Trophoblast cell (in vitro differentiated cells and primary cell): Measurements from ENCODE around the gene PRSS48.
"Not testable (repeated sequence)": the region's sequence is repeated elsewhere in the genome, so short reads cannot be mapped to it uniquely, and the experiment has no call there.

Experiments used
- DNase-seq, 2 donors: peaks; one replicate each; pipeline ENCODE4 v3.0.0-alpha.2; 2016
- H2AFZ ChIP-seq: 2 replicates; pipeline ENCODE4 v1.6.1; 2013; ENCODE audit warnings: low read length, moderate library complexity, mild to moderate bottlenecking; ENCODE audit not compliant: insufficient read depth, poor library complexity
- H2AK5ac ChIP-seq: 2 replicates; pipeline ENCODE4 v1.6.1; 2013; ENCODE audit warnings: mild to moderate bottlenecking, low read length
- H2BK120ac ChIP-seq: 2 replicates; pipeline ENCODE4 v1.6.1; 2013; ENCODE audit warnings: low read length, mild to moderate bottlenecking, moderate library complexity; ENCODE audit not compliant: insufficient read depth, poor library complexity
- H2BK12ac ChIP-seq: 2 replicates; pipeline ENCODE4 v1.6.1; 2013; ENCODE audit warnings: mild to moderate bottlenecking, low read length, moderate library complexity
- H2BK5ac ChIP-seq: 2 replicates; pipeline ENCODE4 v1.6.1; 2013; ENCODE audit warnings: low read length, low read depth, moderate library complexity, mild to moderate bottlenecking; ENCODE audit not compliant: poor library complexity
- H3K14ac ChIP-seq: 2 replicates; pipeline ENCODE4 v1.6.1; 2013; ENCODE audit warnings: mild to moderate bottlenecking, low read length
- H3K18ac ChIP-seq: 2 replicates; pipeline ENCODE4 v1.6.1; 2013; ENCODE audit warnings: mild to moderate bottlenecking, low read length
- H3K23ac ChIP-seq: 2 replicates; pipeline ENCODE4 v1.6.1; 2013; ENCODE audit warnings: low read length
- H3K27ac ChIP-seq: 2 replicates; pipeline ENCODE4 v1.5.1; 2013; ENCODE audit warnings: low read depth, mild to moderate bottlenecking, inconsistent platforms, low read length, moderate library complexity
- H3K27me3 ChIP-seq: 2 replicates; pipeline ENCODE4 v1.6.1; 2013; ENCODE audit warnings: inconsistent platforms, mild to moderate bottlenecking, low read length, moderate library complexity; ENCODE audit not compliant: insufficient read depth
- H3K36me3 ChIP-seq, 2 experiments: 1 replicate in 1 of 2; 2 replicates in 1 of 2; pipeline ENCODE4 v1.6.1; 2013; ENCODE audit warnings: low read length in 2 of 2, mild to moderate bottlenecking in 2 of 2, moderate library complexity in 1 of 2; ENCODE audit not compliant: insufficient read depth in 2 of 2, control insufficient read depth in 1 of 2
- H3K4ac ChIP-seq: 2 replicates; pipeline ENCODE4 v1.6.1; 2013; ENCODE audit warnings: low read depth, mild to moderate bottlenecking, low read length, moderate library complexity
- H3K4me1 ChIP-seq, 2 experiments: 1 replicate in 1 of 2; 2 replicates in 1 of 2; pipeline ENCODE4 v1.6.1; 2013; ENCODE audit warnings: low read length in 2 of 2, mild to moderate bottlenecking in 2 of 2, moderate library complexity in 1 of 2; ENCODE audit not compliant: insufficient read depth in 2 of 2, control insufficient read depth in 1 of 2
- H3K4me2 ChIP-seq: 2 replicates; pipeline ENCODE4 v1.6.1; 2013; ENCODE audit warnings: inconsistent platforms, mild to moderate bottlenecking, low read length, moderate library complexity
- H3K4me3 ChIP-seq: 2 replicates; pipeline ENCODE4 v1.5.1; 2013; ENCODE audit warnings: mild to moderate bottlenecking, low read depth, low read length, inconsistent platforms
- H3K79me1 ChIP-seq: one replicate; pipeline ENCODE4 v1.6.1; 2013; ENCODE audit warnings: low read length
- H3K79me2 ChIP-seq: 2 replicates; pipeline ENCODE4 v1.6.1; 2013; ENCODE audit warnings: low read length, mild to moderate bottlenecking; ENCODE audit not compliant: control insufficient read depth, insufficient read depth, poor library complexity
- H3K9ac ChIP-seq: 2 replicates; pipeline ENCODE4 v1.6.1; 2013; ENCODE audit warnings: mild to moderate bottlenecking, low read length
- H3K9me3 ChIP-seq: 2 replicates; pipeline ENCODE4 v1.6.1; 2013; ENCODE audit warnings: low read depth, mild to moderate bottlenecking, control low read depth, inconsistent platforms, low read length; ENCODE audit not compliant: insufficient read depth
- H4K12ac ChIP-seq: 2 replicates; pipeline ENCODE4 v1.6.1; 2013; ENCODE audit warnings: low read depth, mild to moderate bottlenecking, low read length, moderate library complexity
- H4K8ac ChIP-seq: 2 replicates; pipeline ENCODE4 v1.6.1; 2013; ENCODE audit warnings: low read depth, mild to moderate bottlenecking, low read length, moderate library complexity
- H4K91ac ChIP-seq: one replicate; pipeline ENCODE4 v1.6.1; 2013; ENCODE audit warnings: low read depth, mild to moderate bottlenecking, low read length, moderate library complexity
- WGBS: extraction: QIAGEN DNeasy Blood & Tissue Kit; methylation state at CpG from one replicate; pipeline ENCODE4 v1.1.7; 2013; ENCODE audit warnings: missing lambda C conversion rate; ENCODE audit not compliant: insufficient read length, insufficient coverage; ENCODE audit errors: extremely low coverage; 5-methylcytosine and 5-hydroxymethylcytosine counted together

The PRSS48 gene

DNA sequence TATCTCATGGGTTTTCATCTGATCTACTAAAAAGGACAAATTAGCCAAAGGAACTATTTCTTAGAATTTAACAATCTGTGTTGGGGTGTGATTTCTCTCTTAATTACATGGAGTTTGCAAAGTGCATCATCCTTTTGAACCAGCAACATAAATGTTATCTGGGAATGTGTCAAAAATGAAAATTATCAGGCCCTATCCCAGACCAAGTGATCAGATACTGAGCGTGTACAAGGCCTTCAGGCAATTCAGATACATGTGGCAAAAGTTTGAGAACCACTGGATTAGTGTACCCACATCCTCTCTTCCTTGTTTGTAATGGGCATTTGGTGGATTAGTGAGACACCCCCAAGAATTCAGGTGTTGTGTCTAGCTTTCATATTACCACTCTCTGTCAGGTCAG lies 44.6 kb downstream of the PRSS48 start:
- peak in 1 of 2 donors; percentile 38 for DNase-seq
- WGBS: no CpG with 5 or more reads among the region's 1 CpG
- H3K79me1 ChIP-seq: peaks cover 12% of the 10 kb centered on the region

DNA sequence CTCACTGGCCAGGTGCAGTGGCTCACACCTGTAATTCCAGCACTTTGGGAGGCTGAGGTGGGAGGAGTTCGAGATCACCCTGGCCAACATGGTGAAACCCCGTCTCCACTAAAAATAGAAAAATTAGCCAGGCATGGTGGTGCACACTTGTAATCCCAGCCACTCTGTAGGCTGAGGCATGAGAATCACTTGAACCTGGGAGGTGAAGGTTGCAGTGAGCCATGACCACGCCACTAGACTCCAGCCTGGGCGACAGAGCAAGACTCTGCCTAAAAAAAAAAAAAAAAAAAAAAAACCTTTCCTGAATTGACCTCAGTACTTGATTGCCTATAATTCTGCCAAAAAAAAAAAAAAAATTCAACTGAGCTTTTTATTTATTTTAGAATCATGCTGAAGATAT lies 45.2 kb downstream of the PRSS48 start:
- not testable (repeated sequence) for H3K9me3 ChIP-seq, H3K27ac ChIP-seq, H3K36me3 ChIP-seq, H4K12ac ChIP-seq, H3K9ac ChIP-seq, H3K23ac ChIP-seq, H2AK5ac ChIP-seq, H4K8ac ChIP-seq, H4K91ac ChIP-seq, H2BK120ac ChIP-seq, H3K4me3 ChIP-seq, H3K18ac ChIP-seq, H3K4me2 ChIP-seq, H2AFZ ChIP-seq, H3K14ac ChIP-seq, DNase-seq, H3K27me3 ChIP-seq, H3K4me1 ChIP-seq, H3K4ac ChIP-seq, H2BK5ac ChIP-seq, H2BK12ac ChIP-seq, H3K79me2 ChIP-seq
- WGBS: no CpG with 5 or more reads among the region's 4 CpGs
- peaks cover 12% of the 10 kb centered on the region for H3K79me1 ChIP-seq

More for the DNA sequence above, 44.6 kb downstream of the PRSS48 start:
- no peak overlapping the region for H2AFZ ChIP-seq
- no peak overlapping the region for H3K4me2 ChIP-seq
- no peak overlapping the region for H2BK120ac ChIP-seq
- no peak overlapping the region for H3K4ac ChIP-seq
- H3K9me3 ChIP-seq: no peaks in the 10 kb centered on the region
- H3K4me1 ChIP-seq: peaks cover 0 to 6% of the 10 kb centered on the region in 2 experiments
- no peak overlapping the region for H4K91ac ChIP-seq
- H3K27ac ChIP-seq: no peak overlapping the region
- no peak overlapping the region for H2AK5ac ChIP-seq
- peaks cover 7% of the 10 kb centered on the region for H3K79me2 ChIP-seq
- no peak overlapping the region for H2BK12ac ChIP-seq
- no peaks in the 10 kb centered on the region for H3K36me3 ChIP-seq
- no peak overlapping the region for H3K23ac ChIP-seq
- no peak overlapping the region for H4K12ac ChIP-seq
- no peak overlapping the region for H4K8ac ChIP-seq
- no peak overlapping the region for H2BK5ac ChIP-seq
- H3K9ac ChIP-seq: no peak overlapping the region
- no peak overlapping the region for H3K18ac ChIP-seq
- no peaks in the 10 kb centered on the region for H3K27me3 ChIP-seq
- H3K14ac ChIP-seq: no peak overlapping the region
- no peak overlapping the region for H3K4me3 ChIP-seq

DNA sequence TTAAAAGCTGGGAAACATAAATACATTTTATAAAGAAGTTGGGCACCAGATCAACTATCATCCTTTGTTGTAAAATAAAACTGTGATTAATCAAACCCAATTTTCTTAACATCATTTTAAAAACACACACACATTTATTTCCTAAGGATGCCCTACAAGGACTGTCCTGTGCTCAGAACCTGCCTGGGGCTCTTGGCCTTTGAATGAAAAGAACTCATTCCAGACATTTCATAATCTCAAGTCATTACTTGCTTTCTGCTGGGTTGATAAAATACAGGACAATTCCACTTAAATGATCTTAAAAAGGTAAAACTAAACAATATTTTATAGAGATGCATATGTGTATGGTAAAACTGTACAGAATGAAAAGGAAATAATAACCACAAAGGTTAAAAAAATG lies 45.6 kb downstream of the PRSS48 start:
- peaks cover 0 to 5% of the 10 kb centered on the region in 2 experiments for H3K4me1 ChIP-seq
- H3K27me3 ChIP-seq: no peaks in the 10 kb centered on the region
- H2AK5ac ChIP-seq: no peak overlapping the region
- H3K36me3 ChIP-seq: no peaks in the 10 kb centered on the region
- no peak overlapping the region for H4K12ac ChIP-seq
- no peak overlapping the region for H3K27ac ChIP-seq
- no peak overlapping the region for H3K9ac ChIP-seq
- H3K18ac ChIP-seq: no peak overlapping the region
- no peak overlapping the region for H3K4ac ChIP-seq
- H3K23ac ChIP-seq: no peak overlapping the region
- H4K91ac ChIP-seq: no peak overlapping the region
- H2BK5ac ChIP-seq: no peak overlapping the region
- H4K8ac ChIP-seq: no peak overlapping the region
- no peak overlapping the region for H3K4me2 ChIP-seq
- no peak overlapping the region for H3K14ac ChIP-seq
- peak; percentile 69 to 86 for DNase-seq
- peaks cover 12% of the 10 kb centered on the region for H3K79me1 ChIP-seq
- peaks cover 7% of the 10 kb centered on the region for H3K79me2 ChIP-seq
- no peak overlapping the region for H2AFZ ChIP-seq
- no peak overlapping the region for H2BK120ac ChIP-seq
- no peak overlapping the region for H3K4me3 ChIP-seq
- H2BK12ac ChIP-seq: no peak overlapping the region
- no peaks in the 10 kb centered on the region for H3K9me3 ChIP-seq

DNA sequence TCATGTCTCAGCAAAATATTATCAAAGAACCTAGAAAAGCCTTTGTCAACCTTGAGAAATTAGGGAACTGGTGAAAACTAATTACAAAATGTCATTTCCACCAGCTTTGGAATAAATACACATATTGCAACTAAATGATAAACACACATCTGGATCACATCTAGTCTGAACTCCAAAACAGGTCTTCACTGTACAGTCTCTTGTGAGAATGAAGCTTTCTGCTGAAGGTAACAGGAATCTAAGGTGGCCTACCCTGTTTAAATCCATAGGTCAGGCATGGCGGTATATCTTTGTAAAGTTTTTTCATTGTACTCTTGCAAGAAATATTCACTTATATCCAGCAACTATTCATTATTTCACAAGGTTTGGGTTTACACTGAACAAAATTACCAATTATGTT lies 46.7 kb downstream of the PRSS48 start:
- Histone ChIP-seq H3K4me1 (peaks cover 0 to 5% of the 10 kb centered on the region in 2 experiments), H2BK120ac (no peak overlapping the region), H2AFZ (no peak overlapping the region), H3K4me2 (peak overlapping the region; percentile 22), H3K4ac (no peak overlapping the region), H3K36me3 (no peaks in the 10 kb centered on the region), H3K23ac (no peak overlapping the region), H3K27ac (no peak overlapping the region), H4K8ac (no peak overlapping the region), H3K79me2 (peaks cover 7% of the 10 kb centered on the region), H2BK12ac (no peak overlapping the region), H3K9ac (no peak overlapping the region), H3K4me3 (no peak overlapping the region), H4K91ac (no peak overlapping the region), H3K18ac (no peak overlapping the region), H2AK5ac (no peak overlapping the region), H3K14ac (no peak overlapping the region), H3K27me3 (no peaks in the 10 kb centered on the region), H3K79me1 (peaks cover 12% of the 10 kb centered on the region), H2BK5ac (no peak overlapping the region), H3K9me3 (no peaks in the 10 kb centered on the region), H4K12ac (no peak overlapping the region)
- no CpG with 5 or more reads among the region's 1 CpG for WGBS
- no peak for DNase-seq
